ENCODE results near the gene MAP2K5. TPM values are rescaled to one million over a fixed set of nuclear protein-coding genes. Genes with fewer than 3 reads are reported as not detected.

The MAP2K5 gene
- polyA plus RNA-seq, 3 donors = 18.9 to 26.7 (median 21.6) TPM

DNA sequence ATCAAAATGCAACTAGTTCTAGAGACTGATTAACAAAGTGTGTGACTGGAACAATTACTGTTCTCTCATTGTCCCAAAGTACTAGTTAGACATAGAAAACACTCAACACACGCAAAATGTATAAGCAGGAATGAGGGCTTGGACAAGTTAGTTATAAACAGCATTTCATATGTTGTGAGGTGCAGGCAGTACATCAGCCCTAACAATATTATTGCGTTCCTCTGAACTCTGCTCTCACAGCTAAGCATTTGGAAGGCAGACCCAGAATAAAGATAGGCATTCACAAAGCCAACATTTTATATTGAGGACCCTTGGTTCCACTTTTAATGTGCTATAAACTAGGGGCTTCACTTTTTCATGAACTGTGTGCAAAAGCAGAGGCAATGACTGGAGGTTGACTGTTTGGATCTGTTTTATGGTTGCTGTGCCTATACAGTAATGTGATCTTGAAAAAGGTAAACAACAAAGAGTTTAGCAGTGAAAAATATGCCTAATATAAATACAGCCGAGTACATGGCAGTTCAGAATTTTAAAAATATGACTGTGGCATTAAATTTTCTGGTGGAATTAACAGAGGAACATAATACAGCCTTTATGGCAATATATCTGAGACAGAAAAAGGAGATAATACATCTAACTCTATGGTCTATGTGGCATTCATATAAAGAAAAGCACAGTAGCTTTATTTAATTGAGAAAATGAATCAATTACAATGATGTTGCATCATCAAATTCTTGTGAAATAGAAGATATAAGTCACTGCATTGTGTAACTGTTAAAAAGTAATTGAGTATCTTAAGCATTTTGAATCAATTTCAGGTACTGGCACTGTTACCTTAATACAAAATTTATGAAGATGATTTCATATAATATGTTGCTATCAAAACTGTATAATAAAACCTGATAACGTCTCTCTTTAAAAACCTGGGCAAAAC lies 202.8 kb downstream of the MAP2K5 start:
- DNase-seq (ENCODE audit: low read depth in 3 of 3, low spot score in 2 of 3) = no peak

DNA sequence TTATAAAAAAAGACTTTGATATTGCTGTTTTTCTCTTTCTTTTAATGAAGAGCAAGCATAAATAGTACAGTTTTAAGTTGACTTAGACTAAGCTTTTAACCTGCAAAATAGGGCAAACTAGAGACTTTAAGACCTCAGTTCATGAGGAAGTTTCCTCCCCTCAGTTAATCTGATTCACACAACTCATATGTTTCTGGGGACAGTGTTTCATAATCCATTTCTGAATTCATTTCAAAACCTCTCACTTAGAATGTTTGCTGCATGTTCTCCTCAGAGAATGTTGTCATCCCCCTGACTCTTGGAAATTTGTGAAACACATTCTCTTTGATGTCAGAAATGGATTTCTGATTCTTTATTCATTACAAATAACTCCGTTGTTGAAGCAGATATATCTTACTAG lies 203.5 kb downstream of the MAP2K5 start:
- DNase-seq (ENCODE audit: low read depth in 3 of 3, low spot score in 2 of 3) = no peak

DNA sequence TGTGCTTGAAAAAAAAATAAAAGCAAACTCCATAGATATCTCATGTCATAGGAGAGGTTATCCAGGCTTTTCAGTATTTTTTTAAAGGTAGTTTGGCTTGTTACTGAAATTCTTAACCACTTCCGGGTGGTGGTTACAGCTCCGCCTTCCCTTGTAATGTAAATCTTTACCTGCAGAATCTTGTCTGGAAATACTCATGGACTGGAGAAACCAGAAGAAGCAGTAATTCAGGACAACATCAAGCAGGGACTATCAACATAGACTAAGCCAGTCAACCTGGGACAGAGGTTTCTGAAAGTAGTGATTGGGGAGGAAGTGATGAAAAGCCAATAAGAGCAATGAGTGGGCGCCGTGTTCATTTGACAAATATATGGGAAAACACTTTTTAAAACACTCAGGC lies 203.9 kb downstream of the MAP2K5 start:
- DNase-seq (ENCODE audit: low read depth in 3 of 3, low spot score in 2 of 3) = no peak

DNA sequence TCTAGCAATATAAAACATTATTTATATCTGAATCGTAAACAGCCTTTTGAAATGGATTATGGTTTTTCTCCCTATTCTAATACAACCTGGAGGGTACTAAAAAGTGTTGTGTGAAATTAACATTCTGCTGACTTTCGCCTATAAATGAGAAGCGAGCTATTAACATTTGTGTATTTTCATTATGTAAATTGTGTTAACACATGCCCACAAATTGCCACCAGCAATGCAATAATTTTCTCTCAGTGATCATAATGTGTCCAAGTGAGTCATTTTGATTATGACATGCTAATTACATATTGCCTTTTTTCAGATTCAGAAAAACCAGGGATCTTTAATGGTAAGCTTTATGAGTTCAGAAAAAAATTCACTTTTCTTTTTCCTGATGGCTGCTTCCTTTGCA lies 205.4 kb downstream of the MAP2K5 start:
- DNase-seq (ENCODE audit: low read depth in 3 of 3, low spot score in 2 of 3) = no peak

DNA sequence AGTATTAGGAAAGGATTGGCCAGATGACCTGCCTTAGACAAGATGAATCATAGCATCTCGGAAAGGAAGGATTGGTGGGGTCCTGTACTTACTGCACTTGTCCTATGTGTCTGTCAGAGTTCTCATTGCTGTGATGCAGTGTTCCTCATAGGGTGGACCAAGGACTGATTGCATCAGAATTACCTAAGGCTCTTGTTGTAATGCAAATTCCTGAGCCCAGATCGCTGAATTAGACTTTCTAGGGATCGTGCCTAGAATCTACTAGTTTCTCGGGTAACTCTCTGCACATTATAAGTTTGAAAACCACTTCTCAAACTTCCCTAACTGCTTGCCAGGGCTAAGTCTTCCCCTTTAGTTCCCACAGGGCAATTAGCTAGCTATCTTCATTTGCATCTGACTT lies 207.9 kb downstream of the MAP2K5 start:
- DNase-seq (ENCODE audit: low read depth in 3 of 3, low spot score in 2 of 3) = no peak

DNA sequence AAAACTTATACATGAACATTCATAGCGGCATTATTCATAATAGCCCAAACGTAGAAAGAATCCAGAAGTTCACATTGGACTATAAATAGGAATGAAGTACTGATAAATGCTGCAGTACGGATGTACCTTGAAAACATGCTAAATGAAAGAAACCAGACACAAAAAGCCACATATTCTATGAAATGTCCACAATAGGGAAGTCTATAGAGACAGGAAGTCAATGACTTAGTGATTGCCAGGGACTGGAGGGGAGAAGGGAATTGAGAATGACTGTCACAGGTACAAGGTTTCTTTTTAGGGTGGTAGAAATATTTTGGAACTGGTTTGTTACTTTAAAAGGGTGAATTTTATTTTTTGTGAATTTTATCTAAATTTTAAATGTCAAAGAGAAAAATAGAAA lies 211.4 kb downstream of the MAP2K5 start:
- no peak for DNase-seq (ENCODE audit: low read depth in 3 of 3, low spot score in 2 of 3)

DNA sequence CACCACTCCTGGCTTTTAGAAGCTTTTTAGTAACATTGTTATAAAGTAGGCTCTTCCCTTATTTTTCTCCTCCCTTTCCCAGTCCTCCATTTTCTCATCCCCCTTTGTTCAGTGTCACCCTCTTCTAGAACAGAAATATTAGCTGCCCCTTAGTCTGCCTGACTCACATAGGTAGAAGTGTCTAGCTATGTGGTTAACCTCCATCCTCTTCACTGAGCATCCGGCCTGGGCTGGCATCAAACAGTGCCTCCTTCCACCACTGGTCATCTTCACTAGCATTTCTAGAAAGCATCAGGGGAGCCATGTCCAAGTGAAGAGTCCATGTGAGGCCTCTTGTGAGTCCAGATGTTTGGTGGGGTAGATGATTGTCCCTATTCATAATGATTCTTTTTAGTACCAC lies 212.8 kb downstream of the MAP2K5 start:
- no peak for DNase-seq (ENCODE audit: low read depth in 3 of 3, low spot score in 2 of 3)

DNA sequence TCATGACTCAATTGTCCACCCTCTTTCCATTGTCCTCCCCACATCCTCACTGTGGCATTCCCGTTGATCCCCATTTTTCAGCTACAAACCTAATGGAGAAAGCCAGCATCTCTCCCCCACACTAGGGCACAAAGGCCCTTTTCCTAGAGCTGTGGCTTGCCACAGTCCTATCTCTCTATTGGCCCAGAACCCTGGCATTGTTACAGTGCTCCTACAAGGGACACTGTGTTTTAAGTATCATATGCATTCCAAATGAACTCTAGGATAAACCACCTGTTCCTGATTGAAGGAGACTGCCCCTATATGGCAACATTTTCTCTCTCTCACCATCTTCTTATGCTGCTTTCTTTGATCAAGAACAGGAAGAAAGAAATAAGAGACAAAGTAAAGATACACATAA lies 213.4 kb downstream of the MAP2K5 start:
- DNase-seq (ENCODE audit: low read depth in 3 of 3, low spot score in 2 of 3) = no peak

DNA sequence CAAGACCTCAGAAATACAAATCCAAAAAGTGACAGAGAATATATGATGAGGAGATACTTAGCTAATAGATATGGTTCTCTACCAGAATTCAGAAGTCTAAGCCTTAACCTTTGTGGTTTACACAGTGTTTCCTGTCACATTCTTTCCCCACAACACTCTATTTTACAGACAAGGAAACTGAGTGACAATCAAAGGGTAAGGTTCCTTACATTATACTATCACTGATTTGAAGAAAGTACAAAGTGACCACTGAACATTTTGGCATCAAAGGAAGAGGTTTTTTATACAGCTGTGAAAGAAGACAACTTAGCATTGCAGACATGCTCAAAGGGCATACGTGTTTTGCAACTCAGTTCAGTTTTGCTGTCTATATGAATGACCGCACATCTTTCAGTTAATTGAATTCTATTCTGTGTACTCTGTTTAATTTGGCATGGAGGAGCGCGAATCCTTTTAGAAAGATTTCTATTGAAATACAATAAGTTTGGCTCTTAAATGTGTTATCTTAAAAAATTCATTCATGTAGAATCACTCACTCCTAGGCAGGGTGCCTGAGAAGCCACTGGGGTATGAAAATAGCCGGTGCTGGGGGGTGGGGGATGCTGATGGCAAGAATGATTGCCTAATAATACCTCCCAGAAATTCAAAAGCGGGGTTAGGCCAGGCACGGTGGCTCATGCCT lies 216.3 kb downstream of the MAP2K5 start:
- DNase-seq (ENCODE audit: low read depth in 3 of 3, low spot score in 2 of 3) = no peak

DNA sequence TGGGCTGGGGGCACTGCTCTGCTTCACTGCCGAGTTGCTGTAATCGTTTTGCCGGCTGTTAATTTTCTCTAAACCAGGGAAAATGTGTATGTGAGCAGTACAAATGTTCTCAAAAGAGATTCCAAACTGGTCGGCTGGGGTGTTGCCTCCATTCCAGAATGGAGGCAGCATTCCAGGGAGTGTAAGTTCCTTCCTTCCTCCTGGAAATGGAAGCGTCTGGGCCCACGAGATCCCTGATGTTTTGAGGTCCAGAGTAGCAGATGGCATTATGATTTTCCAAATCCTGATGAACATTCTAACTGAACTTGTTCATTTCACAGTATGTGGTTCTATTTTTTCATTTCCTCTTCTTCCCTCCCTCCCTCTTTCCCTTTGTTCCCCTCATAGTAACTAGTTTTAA lies 218.4 kb downstream of the MAP2K5 start:
- no peak for DNase-seq (ENCODE audit: low read depth in 3 of 3, low spot score in 2 of 3)

DNA sequence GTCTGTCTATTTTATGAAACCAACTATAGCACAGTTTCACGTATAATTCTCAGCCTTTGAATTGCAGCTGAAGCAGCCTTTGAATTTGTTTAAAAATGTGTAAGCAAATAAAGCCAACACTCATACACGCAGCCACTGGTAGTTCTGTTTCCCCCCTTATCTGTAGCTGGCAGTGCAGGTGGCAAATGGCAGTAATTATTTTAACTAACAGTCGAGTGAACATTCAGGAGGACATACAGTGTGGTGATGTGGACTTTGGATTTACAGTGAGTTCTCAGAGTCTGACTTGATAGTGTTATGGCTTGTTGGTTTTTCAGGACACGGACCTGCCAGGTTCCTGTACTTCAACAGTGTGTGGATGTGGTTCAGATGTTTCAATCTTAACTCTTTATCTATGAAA lies 218.8 kb downstream of the MAP2K5 start:
- no peak for DNase-seq (ENCODE audit: low read depth in 3 of 3, low spot score in 2 of 3)

DNA sequence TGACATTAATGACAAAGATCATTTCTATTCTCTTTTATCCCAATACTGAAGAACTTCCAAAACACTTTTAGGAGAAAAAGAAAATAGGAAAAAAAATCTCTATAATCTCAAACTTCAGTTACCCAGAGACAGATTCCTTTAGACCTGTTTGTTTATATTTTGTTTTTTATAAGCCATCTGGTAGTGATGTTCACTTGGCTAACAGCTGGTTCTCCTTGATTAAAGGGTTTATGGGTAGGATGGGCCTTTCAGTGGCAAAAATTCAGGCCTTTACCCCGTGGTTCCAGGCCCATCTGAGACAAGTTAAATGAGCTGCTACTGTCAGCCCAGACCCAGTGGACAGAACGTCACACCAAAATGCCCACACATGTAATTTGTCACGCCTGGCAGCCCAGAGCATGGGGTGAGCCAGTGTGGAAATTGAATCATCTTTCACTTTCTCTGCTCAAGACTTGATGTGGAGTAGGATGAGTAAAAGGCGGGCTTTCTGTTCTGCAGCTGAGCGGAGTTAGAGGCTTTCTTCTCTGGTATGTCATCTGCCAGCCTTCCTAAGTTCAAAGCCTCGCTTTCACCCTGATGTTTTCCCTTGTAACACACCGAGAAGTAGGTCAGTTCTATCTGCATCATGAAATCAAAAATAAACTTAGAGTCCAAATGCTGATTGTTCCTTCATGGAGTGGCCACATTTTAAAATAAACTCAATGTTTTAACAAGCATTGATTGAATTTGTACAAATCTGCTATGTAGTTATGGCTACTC lies 220.3 kb downstream of the MAP2K5 start:
- DNase-seq (ENCODE audit: low read depth in 3 of 3, low spot score in 2 of 3) = no peak

DNA sequence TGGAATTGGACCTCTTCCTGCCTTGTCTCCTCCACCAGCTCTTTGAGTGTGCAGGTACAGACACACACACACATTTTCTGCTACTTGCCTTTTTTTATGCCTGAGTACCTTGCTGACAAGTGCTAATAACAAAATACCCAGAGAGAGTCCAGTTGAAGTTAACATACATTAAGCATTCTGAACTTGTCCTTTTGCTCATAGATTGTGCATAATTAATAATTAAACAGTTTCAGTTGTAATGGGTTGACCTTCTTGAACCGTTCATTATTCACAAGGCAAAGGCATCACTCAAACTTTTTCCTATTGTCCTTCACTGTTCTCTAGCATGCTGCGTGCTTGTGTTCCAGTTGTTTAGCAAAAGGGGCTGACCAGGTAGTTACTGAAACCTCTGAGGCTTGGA lies 223.2 kb downstream of the MAP2K5 start:
- DNase-seq (ENCODE audit: low read depth in 3 of 3, low spot score in 2 of 3) = no peak

DNA sequence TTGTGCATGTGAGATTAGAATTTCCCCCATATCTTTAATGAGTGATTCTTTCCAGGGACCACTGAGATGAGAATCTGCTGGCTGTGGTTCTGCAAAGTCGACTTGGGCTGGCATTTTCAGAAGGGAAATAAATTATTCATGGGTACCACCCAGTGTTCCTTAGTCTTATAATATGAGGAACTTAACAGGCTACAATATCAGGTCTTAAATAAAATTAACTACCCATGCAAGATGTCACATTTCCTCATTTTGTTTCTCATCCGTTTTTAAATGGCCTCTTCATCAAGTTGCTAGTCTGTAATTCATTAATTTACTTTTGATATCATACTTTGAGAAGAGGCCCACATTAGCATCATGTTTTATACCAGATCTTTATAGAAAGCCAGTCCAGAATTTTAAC lies 224.5 kb downstream of the MAP2K5 start:
- no peak for DNase-seq (ENCODE audit: low read depth in 3 of 3, low spot score in 2 of 3)

DNA sequence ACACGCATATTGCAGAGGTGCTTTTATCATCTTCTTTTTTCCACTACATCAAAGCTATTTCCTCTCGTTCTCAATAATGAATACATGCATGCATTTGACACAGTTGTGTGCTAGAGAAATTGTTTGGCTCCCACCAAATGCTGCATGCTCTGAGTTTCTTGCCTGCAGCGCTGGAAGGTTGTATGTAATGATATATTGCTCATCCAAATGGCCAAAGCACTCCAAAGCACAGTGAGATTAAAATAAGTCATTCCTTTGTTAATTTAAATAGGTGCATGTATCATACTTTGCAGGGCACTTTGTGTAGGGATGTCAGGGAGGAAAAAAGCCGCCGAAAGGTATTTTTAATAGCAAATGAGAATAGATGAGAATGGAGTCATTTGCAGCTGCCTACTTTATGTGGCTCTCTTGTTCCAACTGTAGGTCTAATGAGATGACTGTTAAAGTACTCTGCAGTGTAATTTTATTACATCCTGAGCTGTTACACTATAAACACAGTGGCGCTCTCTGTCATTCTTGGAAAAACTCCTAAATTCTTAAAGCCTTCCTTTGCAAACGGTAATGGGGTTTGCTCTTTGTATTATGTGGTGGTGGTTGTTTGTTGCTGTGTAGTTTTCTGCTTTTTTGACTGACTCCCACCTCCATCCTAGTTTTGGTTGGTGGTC lies 225.9 kb downstream of the MAP2K5 start:
- DNase-seq (ENCODE audit: low read depth in 3 of 3, low spot score in 2 of 3) = no peak

DNA sequence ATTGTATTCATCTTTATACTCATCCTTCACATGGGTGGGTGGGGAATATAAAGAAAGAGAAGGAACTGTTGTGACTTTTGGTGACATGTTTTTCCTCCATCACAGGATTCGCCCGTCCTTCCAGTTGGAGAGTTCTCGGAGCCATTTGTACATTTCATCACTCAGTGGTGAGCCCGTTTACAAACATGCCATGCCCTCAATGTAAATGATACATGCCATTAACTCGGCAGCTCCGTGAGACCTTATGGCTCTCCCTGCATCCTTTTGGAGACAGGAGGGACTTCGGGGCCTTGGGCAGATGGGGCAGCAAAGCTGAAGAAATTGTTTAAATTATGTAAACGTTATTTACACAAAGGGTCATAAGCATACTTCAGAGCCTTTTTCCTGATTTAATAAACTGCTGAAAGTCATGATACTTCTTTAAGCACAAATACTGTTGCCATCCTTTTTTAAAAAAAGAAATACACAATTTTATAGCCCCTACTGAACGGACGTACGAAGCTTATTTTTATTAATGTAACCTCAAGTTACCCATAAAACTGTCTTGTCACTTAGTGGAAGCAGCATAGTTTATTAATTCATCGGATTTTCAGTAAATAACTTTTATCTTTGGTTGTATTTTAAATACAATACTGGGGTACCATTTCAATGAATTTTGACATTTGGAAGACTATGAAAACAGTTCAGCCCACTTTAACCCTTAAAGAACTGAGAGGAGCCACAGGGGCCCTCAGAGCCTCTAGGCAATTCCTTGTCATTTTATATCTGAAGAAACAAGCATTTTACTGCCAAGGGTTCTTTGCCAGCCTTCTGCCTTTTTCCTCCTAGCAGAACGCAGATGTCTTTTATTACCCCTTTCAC lies 227.2 kb downstream of the MAP2K5 start:
- no peak for DNase-seq (ENCODE audit: low read depth in 3 of 3, low spot score in 2 of 3)

DNA sequence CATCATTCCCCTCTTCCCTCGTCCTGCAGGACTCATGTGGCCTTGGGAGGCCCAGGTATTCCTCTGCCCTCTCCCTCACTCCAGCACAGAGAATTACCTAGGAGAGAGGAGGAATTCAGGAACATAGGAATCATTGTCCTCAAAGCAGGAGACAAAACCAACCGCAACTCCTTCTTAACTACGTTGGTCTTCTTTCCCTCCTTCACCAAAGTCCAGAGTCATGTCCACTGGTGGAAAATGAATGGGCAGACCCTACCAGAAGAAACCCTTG lies 227.8 kb downstream of the MAP2K5 start:
- no peak for DNase-seq (ENCODE audit: low read depth in 3 of 3, low spot score in 2 of 3)

DNA sequence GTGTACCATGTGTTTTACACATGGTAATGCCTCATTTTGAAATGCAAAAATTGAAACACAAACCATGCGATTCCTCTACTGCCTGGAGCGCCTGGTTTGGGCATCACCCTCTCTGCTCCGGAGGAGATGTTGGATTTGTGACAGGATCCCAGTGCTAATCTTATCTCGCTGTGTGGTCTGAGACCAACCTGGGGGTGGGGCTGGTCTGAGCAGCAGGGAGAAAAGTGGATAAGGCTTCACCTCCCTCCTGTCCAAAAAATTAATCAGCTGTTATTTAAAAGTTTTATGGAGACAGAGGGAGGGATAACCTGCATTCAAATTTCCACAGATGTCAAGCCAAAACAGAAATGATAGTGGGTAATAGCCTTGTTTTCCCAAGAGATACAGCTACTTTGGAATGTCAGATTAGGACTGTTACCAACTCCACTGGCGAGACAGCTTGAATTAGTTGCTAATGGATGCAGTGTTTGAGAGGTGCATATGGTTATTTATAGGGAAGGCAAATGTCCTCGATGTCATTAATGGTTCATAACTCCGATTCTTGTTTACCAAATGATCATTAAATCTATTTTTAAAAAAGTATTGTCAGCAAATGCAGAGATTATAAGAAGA lies 228.8 kb downstream of the MAP2K5 start:
- no peak for DNase-seq (ENCODE audit: low read depth in 3 of 3, low spot score in 2 of 3)

DNA sequence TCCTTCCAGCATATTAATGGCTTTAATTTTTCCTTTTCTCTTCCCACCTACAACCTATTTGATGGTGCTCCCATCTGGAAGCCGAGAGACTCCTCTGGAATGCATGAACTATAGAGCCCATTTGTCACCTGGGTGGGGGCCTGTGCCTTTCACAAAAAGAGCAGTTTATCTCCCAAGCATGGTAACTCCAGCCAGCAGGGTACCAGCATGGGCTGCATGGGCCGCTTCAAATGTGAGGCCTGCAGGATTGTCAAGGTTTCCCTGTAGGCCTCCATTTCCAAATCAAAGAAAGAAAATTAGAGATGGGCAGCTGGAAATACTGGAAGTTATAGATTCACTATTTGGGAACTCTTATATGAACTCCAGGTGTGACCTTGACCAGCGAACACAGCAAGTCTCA lies 232.1 kb downstream of the MAP2K5 start:
- DNase-seq (ENCODE audit: low read depth in 3 of 3, low spot score in 2 of 3) = no peak

DNA sequence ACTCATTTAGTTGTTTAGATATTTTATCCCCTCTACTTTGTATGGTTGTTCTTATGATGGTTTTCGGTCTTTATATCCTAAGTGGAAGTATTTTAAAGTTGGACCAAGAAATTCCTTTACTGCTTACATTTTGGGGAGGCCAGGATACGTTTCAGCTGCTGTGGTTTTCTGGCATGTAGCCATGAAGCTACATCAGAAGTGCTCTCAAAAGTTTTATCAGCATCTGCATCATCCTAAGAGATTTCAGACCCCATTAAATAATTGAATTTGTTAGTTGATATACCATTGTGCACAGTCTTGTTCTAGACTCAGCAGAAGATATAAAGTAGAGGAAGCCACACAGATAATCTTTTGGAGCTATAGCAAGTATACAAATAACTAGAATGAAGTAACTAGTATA lies 232.7 kb downstream of the MAP2K5 start:
- no peak for DNase-seq (ENCODE audit: low read depth in 3 of 3, low spot score in 2 of 3)

All from right renal cortex interstitium (tissue), 3 donors.